Liver (tissue), 3 donors: ENCODE data around the gene OARD1.

Experiments used
- FOXA1 ChIP-seq: IDR thresholded peaks from 2 replicates; pipeline ENCODE4 v1.6.1; 2016; ENCODE audit warnings: antibody characterized with exemption
- JUND ChIP-seq, 2 donors: IDR thresholded peaks; 2 replicates each; pipeline ENCODE4 v1.6.1; 2016; ENCODE audit warnings: antibody characterized with exemption in 2 of 2
- RAD21 ChIP-seq, 2 donors: IDR thresholded peaks; 2 replicates each; pipeline ENCODE4 v1.6.1; 2016; ENCODE audit warnings: antibody characterized with exemption in 2 of 2, mild to moderate bottlenecking in 2 of 2
- TAF1 ChIP-seq: conservative IDR thresholded peaks from 2 replicates; pipeline ENCODE4 v1.6.1; 2016; ENCODE audit warnings: antibody characterized with exemption, mild to moderate bottlenecking
- TF ChIP-seq, protein P1 (sequence below): IDR thresholded peaks from 2 replicates; pipeline ENCODE4 v1.6.1; 2016; ENCODE audit warnings: antibody characterized with exemption, mild to moderate bottlenecking
- TF ChIP-seq, protein P2 (sequence below): fragments of 150-350 bp; IDR thresholded peaks from 2 replicates; pipeline ENCODE4 v1.5.1; 2017; ENCODE audit warnings: improper control_type of control experiment, low read depth, low read length; ENCODE audit not compliant: missing input control
- TF ChIP-seq, protein P3 (sequence below): IDR thresholded peaks from 2 replicates; pipeline ENCODE4 v1.6.1; 2016; ENCODE audit warnings: antibody characterized with exemption
- donor health status: healthy.
- donor health status: healthy.

DNA sequence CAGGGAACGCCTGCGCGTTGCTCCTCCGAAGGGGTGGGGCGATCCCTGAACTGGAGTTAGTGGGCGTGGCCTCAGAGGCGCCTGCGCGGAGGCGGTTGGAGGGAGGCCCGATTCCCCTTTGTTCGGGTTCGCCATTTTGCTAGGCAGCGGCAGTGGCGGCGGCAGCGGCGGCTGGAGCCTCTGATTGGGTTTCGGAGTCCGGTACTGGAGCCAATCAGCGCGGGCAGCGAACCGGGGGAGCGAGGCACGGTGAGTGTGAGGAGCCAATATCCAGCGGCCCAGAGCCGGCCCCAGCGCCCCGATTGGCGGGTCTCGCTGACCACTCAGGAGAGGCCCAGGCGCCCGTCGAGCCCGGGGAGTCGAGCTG lies 663 bp upstream of the OARD1 start, which contains the start of gene NFYA:
- TF ChIP-seq, protein P1, sequence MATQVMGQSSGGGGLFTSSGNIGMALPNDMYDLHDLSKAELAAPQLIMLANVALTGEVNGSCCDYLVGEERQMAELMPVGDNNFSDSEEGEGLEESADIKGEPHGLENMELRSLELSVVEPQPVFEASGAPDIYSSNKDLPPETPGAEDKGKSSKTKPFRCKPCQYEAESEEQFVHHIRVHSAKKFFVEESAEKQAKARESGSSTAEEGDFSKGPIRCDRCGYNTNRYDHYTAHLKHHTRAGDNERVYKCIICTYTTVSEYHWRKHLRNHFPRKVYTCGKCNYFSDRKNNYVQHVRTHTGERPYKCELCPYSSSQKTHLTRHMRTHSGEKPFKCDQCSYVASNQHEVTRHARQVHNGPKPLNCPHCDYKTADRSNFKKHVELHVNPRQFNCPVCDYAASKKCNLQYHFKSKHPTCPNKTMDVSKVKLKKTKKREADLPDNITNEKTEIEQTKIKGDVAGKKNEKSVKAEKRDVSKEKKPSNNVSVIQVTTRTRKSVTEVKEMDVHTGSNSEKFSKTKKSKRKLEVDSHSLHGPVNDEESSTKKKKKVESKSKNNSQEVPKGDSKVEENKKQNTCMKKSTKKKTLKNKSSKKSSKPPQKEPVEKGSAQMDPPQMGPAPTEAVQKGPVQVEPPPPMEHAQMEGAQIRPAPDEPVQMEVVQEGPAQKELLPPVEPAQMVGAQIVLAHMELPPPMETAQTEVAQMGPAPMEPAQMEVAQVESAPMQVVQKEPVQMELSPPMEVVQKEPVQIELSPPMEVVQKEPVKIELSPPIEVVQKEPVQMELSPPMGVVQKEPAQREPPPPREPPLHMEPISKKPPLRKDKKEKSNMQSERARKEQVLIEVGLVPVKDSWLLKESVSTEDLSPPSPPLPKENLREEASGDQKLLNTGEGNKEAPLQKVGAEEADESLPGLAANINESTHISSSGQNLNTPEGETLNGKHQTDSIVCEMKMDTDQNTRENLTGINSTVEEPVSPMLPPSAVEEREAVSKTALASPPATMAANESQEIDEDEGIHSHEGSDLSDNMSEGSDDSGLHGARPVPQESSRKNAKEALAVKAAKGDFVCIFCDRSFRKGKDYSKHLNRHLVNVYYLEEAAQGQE = no peak
- TF ChIP-seq, protein P2, sequence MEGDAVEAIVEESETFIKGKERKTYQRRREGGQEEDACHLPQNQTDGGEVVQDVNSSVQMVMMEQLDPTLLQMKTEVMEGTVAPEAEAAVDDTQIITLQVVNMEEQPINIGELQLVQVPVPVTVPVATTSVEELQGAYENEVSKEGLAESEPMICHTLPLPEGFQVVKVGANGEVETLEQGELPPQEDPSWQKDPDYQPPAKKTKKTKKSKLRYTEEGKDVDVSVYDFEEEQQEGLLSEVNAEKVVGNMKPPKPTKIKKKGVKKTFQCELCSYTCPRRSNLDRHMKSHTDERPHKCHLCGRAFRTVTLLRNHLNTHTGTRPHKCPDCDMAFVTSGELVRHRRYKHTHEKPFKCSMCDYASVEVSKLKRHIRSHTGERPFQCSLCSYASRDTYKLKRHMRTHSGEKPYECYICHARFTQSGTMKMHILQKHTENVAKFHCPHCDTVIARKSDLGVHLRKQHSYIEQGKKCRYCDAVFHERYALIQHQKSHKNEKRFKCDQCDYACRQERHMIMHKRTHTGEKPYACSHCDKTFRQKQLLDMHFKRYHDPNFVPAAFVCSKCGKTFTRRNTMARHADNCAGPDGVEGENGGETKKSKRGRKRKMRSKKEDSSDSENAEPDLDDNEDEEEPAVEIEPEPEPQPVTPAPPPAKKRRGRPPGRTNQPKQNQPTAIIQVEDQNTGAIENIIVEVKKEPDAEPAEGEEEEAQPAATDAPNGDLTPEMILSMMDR = no peak
- TF ChIP-seq FOXA1 = no peak
- no peak for TF ChIP-seq RAD21 (IDR thresholded peaks at IDR 0.05)
- TF ChIP-seq, protein P3, sequence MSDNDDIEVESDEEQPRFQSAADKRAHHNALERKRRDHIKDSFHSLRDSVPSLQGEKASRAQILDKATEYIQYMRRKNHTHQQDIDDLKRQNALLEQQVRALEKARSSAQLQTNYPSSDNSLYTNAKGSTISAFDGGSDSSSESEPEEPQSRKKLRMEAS = no peak
- no peak for TF ChIP-seq TAF1
- TF ChIP-seq JUND (IDR thresholded peaks at IDR 0.05) = no peak
